Non-pigmented ciliary epithelial cell (primary cell): ENCODE data around the gene PAM.
"Not testable (repeated sequence)": the region's sequence is repeated elsewhere in the genome, so short reads cannot be mapped to it uniquely, and the experiment has no call there.

ENCODE experiments used
- DNase-seq: peaks from one replicate; pipeline ENCODE4 v3.0.0-alpha.2; 2010; ENCODE audit warnings: low read depth

Gene PAM

GRCh38 chr5:103000089-103000488 is 245.0 kb downstream of the PAM start:
- DNase-seq, result no peak

- DNase-seq, result no peak
Observed at GRCh38 chr5:103003872-103004271, 248.8 kb downstream of the PAM start.

GRCh38 chr5:103005276-103005675 is 250.2 kb downstream of the PAM start:
- no peak for DNase-seq

- no peak for DNase-seq
Observed at GRCh38 chr5:103006921-103007320, 251.8 kb downstream of the PAM start.

GRCh38 chr5:103010168-103010567 is 255.1 kb downstream of the PAM start:
- DNase-seq, result no peak

GRCh38 chr5:103013933-103014552 is 258.9 kb downstream of the PAM start:
- no peak for DNase-seq

- DNase-seq, result peak; percentile 28
Observed at GRCh38 chr5:103014983-103015382, 259.9 kb downstream of the PAM start.

- DNase-seq, result no peak
Observed at GRCh38 chr5:103016167-103016566, 261.1 kb downstream of the PAM start.

- DNase-seq, result no peak
Observed at GRCh38 chr5:103019804-103020203, 264.7 kb downstream of the PAM start.

GRCh38 chr5:103021314-103021713 is 266.2 kb downstream of the PAM start:
- DNase-seq, result peak; percentile 22

GRCh38 chr5:103027267-103027666 is 272.2 kb downstream of the PAM start:
- no peak for DNase-seq

- DNase-seq, result no peak
Observed at GRCh38 chr5:103031607-103032006, 276.5 kb downstream of the PAM start.

GRCh38 chr5:103033696-103034095 is 278.6 kb downstream of the PAM start:
- no peak for DNase-seq

- no peak for DNase-seq
Observed at GRCh38 chr5:103034662-103035392, 279.7 kb downstream of the PAM start.

GRCh38 chr5:103035701-103036100 is 280.6 kb downstream of the PAM start:
- DNase-seq, result no peak

GRCh38 chr5:103036601-103037000 is 281.5 kb downstream of the PAM start:
- no peak for DNase-seq

GRCh38 chr5:103037673-103038455 is 282.8 kb downstream of the PAM start:
- no peak for DNase-seq

- peak; percentile 13 for DNase-seq
Observed at GRCh38 chr5:103041071-103041676, 286.1 kb downstream of the PAM start.

- DNase-seq, result not testable (repeated sequence)
Observed at GRCh38 chr5:103046706-103047105, 291.6 kb downstream of the PAM start.

- peak; percentile 10 for DNase-seq
Observed at GRCh38 chr5:103057208-103058130, 302.4 kb downstream of the PAM start.

- no peak for DNase-seq
Observed at GRCh38 chr5:103059525-103059924, 304.4 kb downstream of the PAM start.
